ENCODE results near the gene PRKCZ.

DNA sequence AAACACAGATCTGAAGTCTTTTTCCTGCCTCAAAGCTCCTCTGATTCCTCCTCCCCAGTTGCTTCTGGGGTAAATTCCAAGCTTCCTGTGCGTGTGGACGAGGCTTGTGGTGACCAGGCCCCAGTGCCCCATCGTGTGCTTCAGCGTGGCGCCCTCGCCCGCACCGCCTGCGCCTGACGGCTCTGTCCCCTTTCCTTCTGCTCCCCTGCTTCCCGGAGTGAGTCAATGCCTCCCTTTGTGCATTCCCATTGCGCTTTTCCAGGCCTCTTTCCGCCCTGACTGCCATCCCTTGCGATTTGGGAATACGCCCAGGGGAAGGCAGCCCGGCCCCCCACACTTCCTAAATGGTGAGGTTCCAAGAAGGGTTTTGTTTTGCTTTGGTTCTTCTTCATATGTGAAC, 108.1 kb downstream of the PRKCZ start:
- TF ChIP-seq, protein P1, sequence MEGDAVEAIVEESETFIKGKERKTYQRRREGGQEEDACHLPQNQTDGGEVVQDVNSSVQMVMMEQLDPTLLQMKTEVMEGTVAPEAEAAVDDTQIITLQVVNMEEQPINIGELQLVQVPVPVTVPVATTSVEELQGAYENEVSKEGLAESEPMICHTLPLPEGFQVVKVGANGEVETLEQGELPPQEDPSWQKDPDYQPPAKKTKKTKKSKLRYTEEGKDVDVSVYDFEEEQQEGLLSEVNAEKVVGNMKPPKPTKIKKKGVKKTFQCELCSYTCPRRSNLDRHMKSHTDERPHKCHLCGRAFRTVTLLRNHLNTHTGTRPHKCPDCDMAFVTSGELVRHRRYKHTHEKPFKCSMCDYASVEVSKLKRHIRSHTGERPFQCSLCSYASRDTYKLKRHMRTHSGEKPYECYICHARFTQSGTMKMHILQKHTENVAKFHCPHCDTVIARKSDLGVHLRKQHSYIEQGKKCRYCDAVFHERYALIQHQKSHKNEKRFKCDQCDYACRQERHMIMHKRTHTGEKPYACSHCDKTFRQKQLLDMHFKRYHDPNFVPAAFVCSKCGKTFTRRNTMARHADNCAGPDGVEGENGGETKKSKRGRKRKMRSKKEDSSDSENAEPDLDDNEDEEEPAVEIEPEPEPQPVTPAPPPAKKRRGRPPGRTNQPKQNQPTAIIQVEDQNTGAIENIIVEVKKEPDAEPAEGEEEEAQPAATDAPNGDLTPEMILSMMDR (IDR thresholded peaks at IDR 0.05), result no peak
- TF ChIP-seq POLR2A (IDR thresholded peaks at IDR 0.05), result no peak
